Peyer's patch (tissue), 4 donors: Measurements from ENCODE around the gene SUPT16H.

Experiments used
- CTCF ChIP-seq, 6 experiments: fragments of 450-650 bp in 4 of 6; fragments of 200-600 bp in 2 of 6; sonication (generic) in 1 of 6; IDR thresholded peaks; one replicate each; pipeline ENCODE4 v1.5.1; 2017 to 2019; ENCODE audit warnings: antibody characterized with exemption in 6 of 6, mild to moderate bottlenecking in 3 of 6, moderate library complexity in 1 of 6
- POLR2A ChIP-seq, 2 donors: fragments of 450-650 bp; IDR thresholded peaks; one replicate each; pipeline ENCODE4 v1.5.1; 2017; ENCODE audit warnings: antibody characterized with exemption in 2 of 2, mild to moderate bottlenecking in 2 of 2, moderate library complexity in 2 of 2

- no peak for TF ChIP-seq POLR2A (IDR thresholded peaks at IDR 0.05)
- TF ChIP-seq CTCF (IDR thresholded peaks at IDR 0.05), result no peak
These were observed 40.6 kb downstream of the SUPT16H start for GRCh38 chr14:21343035-21343794.
